ENCODE results near the gene BOLA3.
"Not testable (repeated sequence)": the region's sequence is repeated elsewhere in the genome, so short reads cannot be mapped to it uniquely, and the experiment has no call there.

Gene BOLA3, protein sequence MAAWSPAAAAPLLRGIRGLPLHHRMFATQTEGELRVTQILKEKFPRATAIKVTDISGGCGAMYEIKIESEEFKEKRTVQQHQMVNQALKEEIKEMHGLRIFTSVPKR

DNA sequence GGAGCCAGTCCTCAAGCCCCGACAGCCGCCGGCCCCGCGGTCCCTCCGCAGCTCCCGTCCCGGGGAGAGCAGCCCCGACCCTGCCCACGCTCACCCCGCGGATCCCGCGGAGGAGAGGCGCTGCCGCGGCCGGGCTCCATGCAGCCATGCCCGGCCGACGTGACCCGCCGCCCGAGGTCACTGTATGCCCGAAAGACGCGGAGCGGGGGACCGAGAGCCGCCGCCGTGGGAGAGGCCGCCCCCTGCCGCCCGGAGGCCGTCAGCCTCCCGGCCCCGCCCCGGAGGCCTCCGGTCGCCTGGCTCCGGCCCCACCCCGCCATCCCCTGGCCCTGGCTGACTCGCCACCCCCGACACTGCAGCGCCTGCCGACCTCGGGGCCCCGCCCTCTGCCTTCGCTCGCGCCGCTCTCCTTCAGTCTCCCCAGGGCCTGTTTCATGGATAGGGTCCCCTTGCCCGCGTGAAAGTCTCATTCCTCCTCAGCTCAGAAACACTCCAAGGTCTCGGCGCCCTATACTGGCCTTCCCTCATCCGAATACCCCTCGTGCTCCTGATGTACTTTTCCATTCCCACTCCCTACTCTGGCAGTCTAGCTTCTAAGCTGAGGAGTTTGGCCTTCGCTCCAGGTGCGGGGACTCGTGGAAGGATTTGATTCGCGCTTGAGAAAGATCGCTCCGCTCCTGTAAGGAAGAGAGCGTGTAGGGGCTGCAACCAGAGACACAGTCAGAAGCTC, at the start of gene BOLA3:
TSS of gene BOLA3 (minus strand) at position 186 of the 730 bp plus-strand sequence. CDS start at position 148, 38 bp downstream.
- H3K27ac ChIP-seq (ENCODE audit: low read depth in 2 of 2, low read length in 2 of 2): peak within 1 kb of the TSS in 1 of 2 donors; percentile 43
- peak within 1 kb of the TSS; percentile 77 to 83 for H3K9ac ChIP-seq (ENCODE audit: low read depth in 1 of 2, low read length in 2 of 2)
- H3K36me3 ChIP-seq (ENCODE audit: control insufficient read depth in 2 of 2, insufficient read depth in 2 of 2, low read length in 2 of 2): peaks cover 3 to 12% of the 10 kb centered on the region in 2 donors
- H3K4me3 ChIP-seq (ENCODE audit: low read length in 2 of 2): peak within 1 kb of the TSS; percentile 74 to 90
- H3K27me3 ChIP-seq (ENCODE audit: control insufficient read depth in 2 of 2, insufficient read depth in 2 of 2, low read length in 2 of 2): no peaks in the 10 kb centered on the region
- H3K4me1 ChIP-seq (ENCODE audit: control insufficient read depth in 2 of 2, insufficient read depth in 2 of 2, low read length in 2 of 2): peaks cover 14 to 16% of the 10 kb centered on the region in 2 donors
- H3K9me3 ChIP-seq (ENCODE audit: control insufficient read depth in 2 of 2, low read length in 2 of 2): no peaks in the 10 kb centered on the region

DNA sequence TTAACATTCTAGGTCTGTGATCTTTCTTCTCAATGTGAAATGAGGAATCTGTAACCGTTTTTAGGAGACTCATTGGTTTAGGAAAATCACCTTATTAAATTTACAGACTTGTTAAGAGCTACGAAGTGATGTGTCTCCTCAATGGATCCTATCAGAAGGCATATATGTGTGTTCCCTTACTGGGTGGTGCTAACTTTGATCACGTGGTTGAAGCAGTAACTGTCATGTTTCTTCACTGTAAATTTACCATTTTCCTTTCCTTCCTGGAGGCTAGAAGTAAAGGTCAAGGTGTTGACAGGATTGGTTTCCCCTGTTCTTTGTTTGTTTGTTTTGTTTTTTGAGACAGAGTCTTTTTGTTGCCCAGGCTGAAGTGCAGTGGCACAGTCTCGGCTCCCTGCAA, 49.3 kb upstream of the BOLA3 start:
- Histone ChIP-seq H3K9me3 (ENCODE audit: control insufficient read depth in 2 of 2, low read length in 2 of 2) (no peaks in the 10 kb centered on the region), H3K27ac (ENCODE audit: low read depth in 2 of 2, low read length in 2 of 2) (no peak overlapping the region), H3K9ac (ENCODE audit: low read depth in 1 of 2, low read length in 2 of 2) (no peak overlapping the region), H3K27me3 (ENCODE audit: control insufficient read depth in 2 of 2, insufficient read depth in 2 of 2, low read length in 2 of 2) (no peaks in the 10 kb centered on the region), H3K4me3 (ENCODE audit: low read length in 2 of 2) (no peak overlapping the region), H3K4me1 (ENCODE audit: control insufficient read depth in 2 of 2, insufficient read depth in 2 of 2, low read length in 2 of 2) (peaks cover 3 to 10% of the 10 kb centered on the region in 2 donors), H3K36me3 (ENCODE audit: control insufficient read depth in 2 of 2, insufficient read depth in 2 of 2, low read length in 2 of 2) (no peaks in the 10 kb centered on the region)

DNA sequence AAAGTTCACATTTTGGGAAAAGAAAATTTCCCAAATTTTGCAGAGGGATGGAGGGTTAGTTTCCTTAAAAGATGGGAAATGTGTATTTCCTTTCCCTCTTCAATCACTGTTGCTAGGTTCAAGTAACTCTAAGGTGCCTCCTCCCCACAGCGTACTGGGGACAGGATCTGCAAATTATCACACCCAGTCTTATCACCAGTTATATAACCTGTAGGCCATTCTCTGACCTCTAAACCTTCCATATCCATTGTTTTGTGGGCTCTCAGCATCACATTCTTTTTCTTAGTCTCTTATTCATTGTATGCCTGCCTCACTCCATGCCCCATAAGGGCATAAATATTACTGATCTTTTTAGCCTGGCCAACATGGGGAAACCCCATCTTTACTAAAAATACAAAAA, 47.1 kb upstream of the BOLA3 start:
- no peak overlapping the region for H3K4me3 ChIP-seq (ENCODE audit: low read length in 2 of 2)
- H3K27ac ChIP-seq (ENCODE audit: low read depth in 2 of 2, low read length in 2 of 2): no peak overlapping the region
- H3K9ac ChIP-seq (ENCODE audit: low read depth in 1 of 2, low read length in 2 of 2): no peak overlapping the region
- H3K9me3 ChIP-seq (ENCODE audit: control insufficient read depth in 2 of 2, low read length in 2 of 2): no peaks in the 10 kb centered on the region
- no peaks in the 10 kb centered on the region for H3K36me3 ChIP-seq (ENCODE audit: control insufficient read depth in 2 of 2, insufficient read depth in 2 of 2, low read length in 2 of 2)
- no peaks in the 10 kb centered on the region for H3K27me3 ChIP-seq (ENCODE audit: control insufficient read depth in 2 of 2, insufficient read depth in 2 of 2, low read length in 2 of 2)
- H3K4me1 ChIP-seq (ENCODE audit: control insufficient read depth in 2 of 2, insufficient read depth in 2 of 2, low read length in 2 of 2): peaks cover 1 to 7% of the 10 kb centered on the region in 2 donors

DNA sequence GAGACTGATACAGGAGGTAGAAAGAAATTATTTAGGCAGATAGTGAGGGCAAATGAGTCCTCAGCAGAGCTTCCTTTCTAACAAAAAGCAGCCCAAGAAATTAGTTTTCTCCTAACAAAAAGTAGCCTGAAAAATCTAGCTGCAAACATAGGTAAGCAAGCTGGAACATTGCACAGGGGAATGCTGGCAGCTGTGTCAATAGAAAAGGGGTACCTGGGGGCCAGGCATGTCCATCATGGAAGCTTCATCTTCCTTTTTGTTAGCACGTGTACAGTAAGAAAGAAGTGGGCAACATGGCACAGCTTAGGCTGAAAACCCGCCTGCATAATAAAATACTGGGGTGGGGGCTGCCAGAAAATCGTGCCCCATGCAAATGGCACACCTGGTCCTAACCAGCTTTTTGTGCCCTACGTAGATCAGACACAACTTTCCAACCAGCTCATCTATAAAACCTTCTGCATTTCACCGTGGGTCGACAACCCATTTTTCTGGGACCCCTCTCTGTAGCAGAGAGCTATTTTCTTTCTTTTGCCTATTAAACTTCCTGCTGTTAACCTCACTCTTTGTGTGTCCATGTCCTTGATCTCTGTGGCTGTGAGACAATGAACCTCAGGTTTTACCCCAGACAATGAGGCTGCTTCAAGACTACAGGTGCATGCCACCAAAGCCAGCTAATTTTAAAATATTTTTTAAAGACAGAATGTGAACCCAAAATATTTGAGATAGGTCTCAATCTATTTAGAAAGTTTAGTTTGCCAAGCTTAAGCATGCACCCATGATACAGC, 44.1 kb upstream of the BOLA3 start:
- Histone ChIP-seq H3K27me3 (ENCODE audit: control insufficient read depth in 2 of 2, insufficient read depth in 2 of 2, low read length in 2 of 2) (no peaks in the 10 kb centered on the region), H3K4me1 (ENCODE audit: control insufficient read depth in 2 of 2, insufficient read depth in 2 of 2, low read length in 2 of 2) (no peaks in the 10 kb centered on the region), H3K9me3 (ENCODE audit: control insufficient read depth in 2 of 2, low read length in 2 of 2) (no peaks in the 10 kb centered on the region), H3K9ac (ENCODE audit: low read depth in 1 of 2, low read length in 2 of 2) (no peak overlapping the region), H3K27ac (ENCODE audit: low read depth in 2 of 2, low read length in 2 of 2) (no peak overlapping the region), H3K4me3 (ENCODE audit: low read length in 2 of 2) (no peak overlapping the region), H3K36me3 (ENCODE audit: control insufficient read depth in 2 of 2, insufficient read depth in 2 of 2, low read length in 2 of 2) (no peaks in the 10 kb centered on the region)

DNA sequence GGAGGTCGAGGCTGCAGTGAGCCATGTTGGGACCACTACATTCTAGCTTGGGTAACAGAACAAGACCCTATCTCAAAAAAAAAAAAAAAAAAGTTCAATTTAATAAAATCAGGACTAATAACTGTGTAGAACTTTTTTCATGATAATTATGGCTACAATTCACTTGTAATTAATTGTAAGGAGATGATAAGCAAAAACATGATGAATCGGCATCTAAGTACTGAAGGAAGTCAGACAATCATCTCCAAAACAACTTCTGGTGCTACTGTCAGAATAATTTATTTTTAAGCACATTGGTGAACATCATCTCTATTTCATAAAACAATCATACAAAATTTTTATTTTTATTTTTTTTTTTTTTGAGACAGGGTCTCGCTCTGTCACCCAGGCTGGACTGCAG, 41.0 kb upstream of the BOLA3 start:
- H3K9ac ChIP-seq (ENCODE audit: low read depth in 1 of 2, low read length in 2 of 2): no peak overlapping the region
- H3K9me3 ChIP-seq (ENCODE audit: control insufficient read depth in 2 of 2, low read length in 2 of 2): no peaks in the 10 kb centered on the region
- H3K27ac ChIP-seq (ENCODE audit: low read depth in 2 of 2, low read length in 2 of 2): no peak overlapping the region
- H3K4me1 ChIP-seq (ENCODE audit: control insufficient read depth in 2 of 2, insufficient read depth in 2 of 2, low read length in 2 of 2): no peaks in the 10 kb centered on the region
- no peaks in the 10 kb centered on the region for H3K27me3 ChIP-seq (ENCODE audit: control insufficient read depth in 2 of 2, insufficient read depth in 2 of 2, low read length in 2 of 2)
- H3K36me3 ChIP-seq (ENCODE audit: control insufficient read depth in 2 of 2, insufficient read depth in 2 of 2, low read length in 2 of 2): no peaks in the 10 kb centered on the region
- H3K4me3 ChIP-seq (ENCODE audit: low read length in 2 of 2): no peak overlapping the region

DNA sequence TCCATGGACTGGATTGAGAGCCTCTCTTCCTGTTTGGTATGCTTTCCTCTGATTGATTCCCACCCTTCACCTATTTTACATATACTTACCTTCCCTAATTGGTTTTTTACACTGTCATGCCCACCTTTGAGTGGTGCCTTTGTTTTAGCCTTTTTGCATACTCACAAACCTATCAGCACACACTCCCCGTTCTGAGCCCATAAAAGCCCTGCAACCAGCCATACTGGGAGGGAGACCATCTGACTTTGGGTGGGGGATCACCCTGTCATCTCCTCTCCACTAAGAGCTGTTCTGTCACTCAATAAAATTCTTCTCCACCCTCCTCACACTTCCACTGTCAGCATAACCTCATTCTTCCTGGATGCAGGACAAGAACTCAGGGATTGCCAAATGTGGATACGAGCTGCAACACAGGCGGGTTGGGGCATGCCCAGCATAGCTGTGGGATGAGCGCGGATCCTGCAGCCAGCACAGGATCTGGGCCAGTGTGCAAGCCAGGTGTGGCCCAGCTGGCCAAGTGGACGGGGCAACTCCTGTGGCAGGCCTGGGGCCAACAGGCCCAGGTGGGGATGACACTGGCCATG, 40.4 kb upstream of the BOLA3 start:
- H3K9me3 ChIP-seq (ENCODE audit: control insufficient read depth in 2 of 2, low read length in 2 of 2): no peaks in the 10 kb centered on the region
- H3K27ac ChIP-seq (ENCODE audit: low read depth in 2 of 2, low read length in 2 of 2): no peak overlapping the region
- H3K27me3 ChIP-seq (ENCODE audit: control insufficient read depth in 2 of 2, insufficient read depth in 2 of 2, low read length in 2 of 2): no peaks in the 10 kb centered on the region
- H3K4me3 ChIP-seq (ENCODE audit: low read length in 2 of 2): no peak overlapping the region
- no peaks in the 10 kb centered on the region for H3K4me1 ChIP-seq (ENCODE audit: control insufficient read depth in 2 of 2, insufficient read depth in 2 of 2, low read length in 2 of 2)
- no peaks in the 10 kb centered on the region for H3K36me3 ChIP-seq (ENCODE audit: control insufficient read depth in 2 of 2, insufficient read depth in 2 of 2, low read length in 2 of 2)
- H3K9ac ChIP-seq (ENCODE audit: low read depth in 1 of 2, low read length in 2 of 2): no peak overlapping the region

DNA sequence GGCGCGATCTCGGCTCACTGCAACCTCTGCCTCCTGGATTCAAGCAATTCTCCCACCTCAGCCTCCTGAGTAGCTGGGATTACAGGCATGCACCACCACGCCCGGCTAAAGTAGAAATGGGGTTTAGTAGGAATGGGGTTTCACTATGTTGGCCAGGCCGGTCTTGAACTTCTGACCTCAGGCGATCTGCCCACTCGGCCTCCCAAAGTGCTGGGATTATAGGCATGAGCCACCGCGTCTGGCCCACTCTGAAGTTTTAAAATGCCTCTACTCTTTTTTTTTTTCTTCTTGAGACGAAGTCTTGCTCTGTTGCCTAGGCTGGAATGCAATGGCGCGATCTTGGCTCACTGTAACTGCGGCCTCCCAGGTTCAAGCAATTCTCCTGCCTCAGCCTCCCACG, 39.0 kb upstream of the BOLA3 start:
- H3K27me3 ChIP-seq (ENCODE audit: control insufficient read depth in 2 of 2, insufficient read depth in 2 of 2, low read length in 2 of 2); H3K36me3 ChIP-seq (ENCODE audit: control insufficient read depth in 2 of 2, insufficient read depth in 2 of 2, low read length in 2 of 2); H3K4me3 ChIP-seq (ENCODE audit: low read length in 2 of 2); H3K9me3 ChIP-seq (ENCODE audit: control insufficient read depth in 2 of 2, low read length in 2 of 2); H3K9ac ChIP-seq (ENCODE audit: low read depth in 1 of 2, low read length in 2 of 2); H3K4me1 ChIP-seq (ENCODE audit: control insufficient read depth in 2 of 2, insufficient read depth in 2 of 2, low read length in 2 of 2): not testable (repeated sequence)
- peak overlapping the region in 1 of 2 donors; percentile 52 for H3K27ac ChIP-seq (ENCODE audit: low read depth in 2 of 2, low read length in 2 of 2)

DNA sequence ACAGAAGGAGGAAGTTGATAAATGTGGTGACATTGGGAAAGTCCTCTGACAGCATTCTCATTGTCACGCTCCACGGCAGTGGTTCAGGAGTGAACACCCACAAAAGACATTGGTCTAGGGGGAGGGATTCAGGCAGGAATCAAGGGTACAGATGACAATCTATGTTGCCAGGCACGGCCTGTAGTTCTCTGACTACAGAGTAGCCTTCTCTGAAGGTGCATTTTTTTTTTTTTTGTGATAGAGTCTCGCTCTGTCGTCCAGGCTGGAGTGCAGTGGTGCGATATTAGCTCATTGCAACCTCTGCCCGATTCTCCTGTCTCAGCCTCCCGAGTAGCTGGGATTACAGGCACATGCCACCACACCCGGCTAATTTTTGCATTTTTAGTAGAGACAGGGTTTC, 38.3 kb upstream of the BOLA3 start:
- H3K27ac ChIP-seq (ENCODE audit: low read depth in 2 of 2, low read length in 2 of 2): peak overlapping the region in 1 of 2 donors; percentile 52

DNA sequence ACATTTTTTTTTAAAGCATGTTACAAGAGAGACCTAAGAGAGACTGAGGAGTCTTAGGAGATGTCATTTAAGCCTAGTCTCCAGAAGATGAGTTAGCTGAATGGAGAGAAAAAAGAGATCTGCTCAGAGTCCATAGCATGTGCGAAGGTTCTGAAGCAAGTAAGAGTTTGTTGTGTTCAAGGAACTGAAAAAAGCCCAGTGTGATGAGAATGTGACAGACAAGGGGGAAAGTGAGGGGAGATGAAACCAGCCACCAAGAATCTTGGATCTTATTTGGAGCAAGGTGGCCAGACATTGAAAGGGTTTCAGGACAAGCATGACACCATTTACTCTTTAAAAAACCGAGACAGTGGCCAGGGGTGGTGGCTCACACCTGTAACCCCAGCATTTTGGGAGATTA, 36.2 kb upstream of the BOLA3 start:
- Histone ChIP-seq H3K27ac (ENCODE audit: low read depth in 2 of 2, low read length in 2 of 2) (no peak overlapping the region), H3K36me3 (ENCODE audit: control insufficient read depth in 2 of 2, insufficient read depth in 2 of 2, low read length in 2 of 2) (no peaks in the 10 kb centered on the region), H3K9me3 (ENCODE audit: control insufficient read depth in 2 of 2, low read length in 2 of 2) (no peaks in the 10 kb centered on the region), H3K4me1 (ENCODE audit: control insufficient read depth in 2 of 2, insufficient read depth in 2 of 2, low read length in 2 of 2) (peaks cover 0 to 3% of the 10 kb centered on the region in 2 donors), H3K4me3 (ENCODE audit: low read length in 2 of 2) (no peak overlapping the region), H3K9ac (ENCODE audit: low read depth in 1 of 2, low read length in 2 of 2) (no peak overlapping the region), H3K27me3 (ENCODE audit: control insufficient read depth in 2 of 2, insufficient read depth in 2 of 2, low read length in 2 of 2) (no peaks in the 10 kb centered on the region)

More for the DNA sequence above, 38.3 kb upstream of the BOLA3 start:
- no peaks in the 10 kb centered on the region for H3K27me3 ChIP-seq (ENCODE audit: control insufficient read depth in 2 of 2, insufficient read depth in 2 of 2, low read length in 2 of 2)
- H3K4me3 ChIP-seq (ENCODE audit: low read length in 2 of 2): peak overlapping the region in 1 of 2 donors; percentile 17
- no peaks in the 10 kb centered on the region for H3K4me1 ChIP-seq (ENCODE audit: control insufficient read depth in 2 of 2, insufficient read depth in 2 of 2, low read length in 2 of 2)
- no peak overlapping the region for H3K9ac ChIP-seq (ENCODE audit: low read depth in 1 of 2, low read length in 2 of 2)
- no peaks in the 10 kb centered on the region for H3K36me3 ChIP-seq (ENCODE audit: control insufficient read depth in 2 of 2, insufficient read depth in 2 of 2, low read length in 2 of 2)
- no peaks in the 10 kb centered on the region for H3K9me3 ChIP-seq (ENCODE audit: control insufficient read depth in 2 of 2, low read length in 2 of 2)

DNA sequence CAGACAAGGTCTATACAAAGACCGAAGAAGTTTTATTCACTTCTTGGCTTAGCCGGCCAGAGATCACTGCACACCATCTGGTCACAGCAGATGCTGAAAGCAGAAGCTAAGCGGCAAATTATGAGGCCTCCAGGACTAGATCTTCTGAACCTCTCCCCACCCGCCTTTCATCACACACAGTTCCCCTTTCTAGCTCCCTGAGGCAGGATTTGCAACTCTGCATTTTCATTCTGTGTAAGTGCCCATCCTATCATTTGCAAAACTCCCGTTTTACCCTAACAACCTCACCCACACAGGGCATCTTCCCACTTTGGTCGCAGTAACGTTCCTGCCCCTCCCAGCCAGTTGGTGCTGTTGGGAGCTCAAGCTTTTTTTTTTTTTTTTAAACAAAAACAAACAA, 34.0 kb upstream of the BOLA3 start:
- no peak overlapping the region for H3K9ac ChIP-seq (ENCODE audit: low read depth in 1 of 2, low read length in 2 of 2)
- peak overlapping the region; percentile 3 to 4 for H3K27ac ChIP-seq (ENCODE audit: low read depth in 2 of 2, low read length in 2 of 2)
- H3K27me3 ChIP-seq (ENCODE audit: control insufficient read depth in 2 of 2, insufficient read depth in 2 of 2, low read length in 2 of 2): no peaks in the 10 kb centered on the region
- H3K9me3 ChIP-seq (ENCODE audit: control insufficient read depth in 2 of 2, low read length in 2 of 2): no peaks in the 10 kb centered on the region
- H3K4me3 ChIP-seq (ENCODE audit: low read length in 2 of 2): no peak overlapping the region
- no peaks in the 10 kb centered on the region for H3K36me3 ChIP-seq (ENCODE audit: control insufficient read depth in 2 of 2, insufficient read depth in 2 of 2, low read length in 2 of 2)
- H3K4me1 ChIP-seq (ENCODE audit: control insufficient read depth in 2 of 2, insufficient read depth in 2 of 2, low read length in 2 of 2): peaks cover 4 to 8% of the 10 kb centered on the region in 2 donors

Measured in mucosa of rectum (tissue), 2 donors.